Measurements from ENCODE around the gene SFT2D1. TPM values are rescaled to one million over a fixed set of nuclear protein-coding genes. Genes with fewer than 3 reads are reported as not detected.

The SFT2D1 gene
- total RNA-seq, 3 donors from 2014 or later: 58.7 to 65.4 (median 60.7) TPM

GRCh38 chr6:166333172-166333995 lies 9.0 kb downstream of the SFT2D1 start:
- Mint-ChIP-seq H3K27me3 (ENCODE audit: low read depth) (no peaks in the 10 kb centered on the region), H3K9me3 (no peaks in the 10 kb centered on the region), H3K4me1 (ENCODE audit: low read depth) (peaks cover 49% of the 10 kb centered on the region), H3K4me3 (peak overlapping the region; percentile 46), H3K36me3 (ENCODE audit: insufficient read depth) (peaks cover 30% of the 10 kb centered on the region)
- peak; percentile 75 to 80 for ATAC-seq
- DNase-seq: no peak

- Mint-ChIP-seq H3K9me3 (no peaks in the 10 kb centered on the region), H3K4me3 (no peak overlapping the region), H3K4me1 (ENCODE audit: low read depth) (peaks cover 49% of the 10 kb centered on the region)
Measured at GRCh38 chr6:166331503-166332415, 10.6 kb downstream of the SFT2D1 start.

GRCh38 chr6:166330612-166331011 lies 11.7 kb downstream of the SFT2D1 start:
- DNase-seq (no peak), ATAC-seq (no peak)
- no peaks in the 10 kb centered on the region for H3K9me3 Mint-ChIP-seq
- H3K4me1 Mint-ChIP-seq (ENCODE audit: low read depth): peaks cover 40% of the 10 kb centered on the region
- no peaks in the 10 kb centered on the region for H3K27me3 Mint-ChIP-seq (ENCODE audit: low read depth)
- H3K36me3 Mint-ChIP-seq (ENCODE audit: insufficient read depth): peaks cover 34% of the 10 kb centered on the region
- H3K4me3 Mint-ChIP-seq: no peak overlapping the region

More at GRCh38 chr6:166331503-166332415, 10.6 kb downstream of the SFT2D1 start:
- no peak for ATAC-seq
- DNase-seq: no peak
- H3K36me3 Mint-ChIP-seq (ENCODE audit: insufficient read depth): peaks cover 33% of the 10 kb centered on the region
- H3K27me3 Mint-ChIP-seq (ENCODE audit: low read depth): no peaks in the 10 kb centered on the region

GRCh38 chr6:166325383-166326042 lies 16.8 kb downstream of the SFT2D1 start:
- peaks cover 25% of the 10 kb centered on the region for H3K36me3 Mint-ChIP-seq (ENCODE audit: insufficient read depth)
- DNase-seq (no peak), ATAC-seq (no peak)
- H3K4me1 Mint-ChIP-seq (ENCODE audit: low read depth): peaks cover 4% of the 10 kb centered on the region
- no peaks in the 10 kb centered on the region for H3K9me3 Mint-ChIP-seq
- no peak overlapping the region for H3K4me3 Mint-ChIP-seq
- no peaks in the 10 kb centered on the region for H3K27me3 Mint-ChIP-seq (ENCODE audit: low read depth)

GRCh38 chr6:166323395-166323794 lies 18.9 kb downstream of the SFT2D1 start:
- Mint-ChIP-seq H3K36me3 (ENCODE audit: insufficient read depth) (peaks cover 18% of the 10 kb centered on the region), H3K9me3 (no peaks in the 10 kb centered on the region), H3K4me3 (no peak overlapping the region), H3K27me3 (ENCODE audit: low read depth) (no peaks in the 10 kb centered on the region), H3K4me1 (ENCODE audit: low read depth) (peaks cover 2% of the 10 kb centered on the region)
- no peak for DNase-seq
- no peak for ATAC-seq

- Mint-ChIP-seq H3K27me3 (ENCODE audit: low read depth) (no peaks in the 10 kb centered on the region), H3K4me1 (ENCODE audit: low read depth) (no peaks in the 10 kb centered on the region), H3K9me3 (no peaks in the 10 kb centered on the region), H3K4me3 (no peak overlapping the region), H3K36me3 (ENCODE audit: insufficient read depth) (peaks cover 6% of the 10 kb centered on the region)
- DNase-seq (no peak), ATAC-seq (no peak)
Measured at GRCh38 chr6:166318649-166319600, 23.4 kb downstream of the SFT2D1 start.

DNA sequence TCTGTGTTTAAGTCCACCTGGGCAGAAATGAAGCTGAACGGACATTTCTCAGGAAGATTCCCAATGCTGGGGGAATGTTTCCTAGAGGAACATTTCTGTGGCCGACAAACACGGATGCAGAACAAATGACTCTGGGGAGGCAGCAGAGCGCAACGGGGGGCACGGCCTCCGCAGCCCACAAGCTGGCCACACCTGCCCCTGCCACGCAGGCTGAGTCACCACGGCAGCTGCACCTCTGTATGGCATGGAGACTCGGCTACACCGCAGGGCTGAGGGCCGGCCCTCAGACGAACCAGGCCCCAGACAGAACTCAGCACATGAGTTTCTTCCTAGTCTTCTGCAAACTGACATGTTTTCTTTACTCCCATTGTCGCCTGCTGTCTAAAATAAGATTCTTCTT lies 24.1 kb downstream of the SFT2D1 start:
- ATAC-seq (no peak), DNase-seq (no peak)
- Mint-ChIP-seq H3K36me3 (ENCODE audit: insufficient read depth) (peaks cover 2% of the 10 kb centered on the region), H3K27me3 (ENCODE audit: low read depth) (no peaks in the 10 kb centered on the region), H3K4me1 (ENCODE audit: low read depth) (no peaks in the 10 kb centered on the region), H3K9me3 (no peaks in the 10 kb centered on the region), H3K4me3 (no peak overlapping the region)

GRCh38 chr6:166317261-166318212 lies 24.8 kb downstream of the SFT2D1 start:
- DNase-seq (no peak), ATAC-seq (no peak)
- Mint-ChIP-seq H3K27me3 (ENCODE audit: low read depth) (no peaks in the 10 kb centered on the region), H3K4me1 (ENCODE audit: low read depth) (no peaks in the 10 kb centered on the region), H3K4me3 (no peak overlapping the region), H3K36me3 (ENCODE audit: insufficient read depth) (no peaks in the 10 kb centered on the region), H3K9me3 (no peaks in the 10 kb centered on the region)

- H3K27me3 Mint-ChIP-seq (ENCODE audit: low read depth): peaks cover 2% of the 10 kb centered on the region
- no peak for ATAC-seq
- DNase-seq: no peak
- no peaks in the 10 kb centered on the region for H3K4me1 Mint-ChIP-seq (ENCODE audit: low read depth)
- H3K36me3 Mint-ChIP-seq (ENCODE audit: insufficient read depth): no peaks in the 10 kb centered on the region
- no peaks in the 10 kb centered on the region for H3K9me3 Mint-ChIP-seq
- no peak overlapping the region for H3K4me3 Mint-ChIP-seq
Measured at GRCh38 chr6:166315436-166315835, 26.9 kb downstream of the SFT2D1 start.

GRCh38 chr6:166314454-166314853 lies 27.9 kb downstream of the SFT2D1 start:
- peaks cover 11% of the 10 kb centered on the region for H3K27me3 Mint-ChIP-seq (ENCODE audit: low read depth)
- H3K36me3 Mint-ChIP-seq (ENCODE audit: insufficient read depth): no peaks in the 10 kb centered on the region
- H3K9me3 Mint-ChIP-seq: no peaks in the 10 kb centered on the region
- H3K4me3 Mint-ChIP-seq: no peak overlapping the region
- DNase-seq: no peak
- no peaks in the 10 kb centered on the region for H3K4me1 Mint-ChIP-seq (ENCODE audit: low read depth)
- no peak for ATAC-seq

DNA sequence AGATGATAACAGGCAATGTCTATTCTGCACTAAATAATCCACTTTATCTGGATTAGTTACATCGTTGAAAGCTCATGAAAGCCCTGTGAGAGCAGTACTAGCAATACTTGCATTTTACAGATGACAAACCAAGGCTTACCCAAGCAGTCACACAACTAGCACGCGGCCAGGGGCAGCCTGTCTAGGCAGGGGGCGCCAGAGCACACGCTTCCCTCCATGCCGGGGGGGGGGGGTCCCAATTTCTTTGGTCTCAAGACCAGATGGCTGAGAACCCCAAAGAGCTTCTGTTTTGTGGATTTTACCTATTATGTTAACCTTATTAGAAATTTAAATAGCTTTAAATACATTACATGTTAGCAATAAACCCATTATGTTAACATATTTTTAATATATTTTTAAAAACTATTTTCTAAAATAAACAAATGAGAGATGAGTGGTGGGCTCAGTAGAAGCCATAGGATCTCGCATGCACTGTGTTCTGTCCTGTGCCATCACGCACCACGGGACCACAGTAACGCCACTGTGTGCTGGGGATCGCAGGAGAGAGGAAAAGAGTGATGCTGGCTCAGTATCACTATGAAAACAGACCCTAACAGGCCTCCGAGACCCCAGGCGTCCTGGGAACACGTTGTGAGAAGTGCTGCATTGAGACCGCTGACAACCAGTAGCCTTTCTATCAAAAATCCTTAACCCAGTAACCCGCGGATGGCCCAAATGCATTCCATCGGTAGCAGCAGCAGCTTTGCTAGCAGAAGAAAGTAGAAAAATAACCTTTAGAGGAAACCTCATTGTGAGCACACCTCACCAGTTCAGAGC lies 28.9 kb downstream of the SFT2D1 start:
- H3K36me3 Mint-ChIP-seq (ENCODE audit: insufficient read depth): no peaks in the 10 kb centered on the region
- H3K27me3 Mint-ChIP-seq (ENCODE audit: low read depth): peaks cover 21% of the 10 kb centered on the region
- H3K9me3 Mint-ChIP-seq: no peaks in the 10 kb centered on the region
- DNase-seq (peak; percentile 54), ATAC-seq (peak in 1 of 2 donors; percentile 86)
- no peaks in the 10 kb centered on the region for H3K4me1 Mint-ChIP-seq (ENCODE audit: low read depth)
- no peak overlapping the region for H3K4me3 Mint-ChIP-seq

DNA sequence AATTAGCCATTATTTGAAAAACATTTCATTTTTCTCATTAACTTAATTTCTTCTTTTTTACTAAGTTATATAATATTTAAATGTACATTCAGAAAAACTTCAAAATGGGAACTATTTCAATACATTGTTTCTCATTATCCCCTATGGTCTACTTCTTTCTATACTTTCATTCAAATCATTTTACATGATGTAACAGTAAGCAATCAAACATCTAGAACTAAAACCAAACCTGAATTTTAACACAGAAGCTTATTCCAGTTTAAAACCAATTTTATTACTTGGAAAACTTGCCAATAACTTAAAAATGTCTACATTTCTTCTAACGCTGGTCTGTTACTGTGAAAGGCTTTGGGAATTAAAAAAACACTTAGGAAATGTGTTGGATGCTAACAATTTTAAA lies 29.5 kb downstream of the SFT2D1 start:
- no peaks in the 10 kb centered on the region for H3K4me1 Mint-ChIP-seq (ENCODE audit: low read depth)
- no peak for ATAC-seq
- DNase-seq: no peak
- no peaks in the 10 kb centered on the region for H3K36me3 Mint-ChIP-seq (ENCODE audit: insufficient read depth)
- no peaks in the 10 kb centered on the region for H3K9me3 Mint-ChIP-seq
- H3K4me3 Mint-ChIP-seq: no peak overlapping the region
- peaks cover 22% of the 10 kb centered on the region for H3K27me3 Mint-ChIP-seq (ENCODE audit: low read depth)

Data from activated T-cell treated with anti-CD3 and anti-CD28 coated beads, Interleukin-2, amount 50 U/mL, for 4 hours (primary cell).